H4 (cell line): ENCODE results near the gene RANBP17. TPM values are rescaled to one million over a fixed set of nuclear protein-coding genes. Genes with fewer than 3 reads are reported as not detected.
"Not testable (repeated sequence)": the region's sequence is repeated elsewhere in the genome, so short reads cannot be mapped to it uniquely, and the experiment has no call there.

Experiments
- DNase-seq: peaks from one replicate; pipeline ENCODE4 v3.0.0-alpha.2; 2015; ENCODE audit warnings: low spot score
- total RNA-seq: library from RNA; depleted of rRNA; stranded (reverse); fragments of >200 nt; shearing (Covaris generic); gene quantifications from 2 replicates; pipeline ENCODE4 v1.2.3, GENCODE V29; 2014

RANBP17 gene
- total RNA-seq, 1 experiment from 2014 or later = not detected

GRCh38 chr5:170867825-170868224 lies 6.0 kb downstream of the RANBP17 start:
- DNase-seq = no peak

GRCh38 chr5:170870390-170870789 lies 8.6 kb downstream of the RANBP17 start:
- DNase-seq = not testable (repeated sequence)

- DNase-seq = no peak
These were observed 12.2 kb downstream of the RANBP17 start for GRCh38 chr5:170874017-170874416.

- no peak for DNase-seq
These were observed 14.0 kb downstream of the RANBP17 start for GRCh38 chr5:170875811-170876210.

- DNase-seq = no peak
These were observed 18.3 kb downstream of the RANBP17 start for GRCh38 chr5:170880084-170880483.

- DNase-seq = no peak
These were observed 20.5 kb downstream of the RANBP17 start for GRCh38 chr5:170882345-170882744.

- no peak for DNase-seq
These were observed 23.4 kb downstream of the RANBP17 start for GRCh38 chr5:170885256-170885655.

- no peak for DNase-seq
These were observed 24.0 kb downstream of the RANBP17 start for GRCh38 chr5:170885809-170886208.

- no peak for DNase-seq
These were observed 24.5 kb downstream of the RANBP17 start for GRCh38 chr5:170886210-170886894.

- DNase-seq = no peak
These were observed 30.4 kb downstream of the RANBP17 start for GRCh38 chr5:170892196-170892595.

- no peak for DNase-seq
These were observed 32.8 kb downstream of the RANBP17 start for GRCh38 chr5:170894665-170895064.

- no peak for DNase-seq
These were observed 35.0 kb downstream of the RANBP17 start for GRCh38 chr5:170896779-170897178.

GRCh38 chr5:170903075-170903474 lies 41.3 kb downstream of the RANBP17 start:
- no peak for DNase-seq

GRCh38 chr5:170907758-170908157 lies 45.9 kb downstream of the RANBP17 start:
- no peak for DNase-seq

- DNase-seq = no peak
These were observed 51.8 kb downstream of the RANBP17 start for GRCh38 chr5:170913573-170913972.

GRCh38 chr5:170917113-170917512 lies 55.3 kb downstream of the RANBP17 start:
- DNase-seq = no peak

- no peak for DNase-seq
These were observed 58.4 kb downstream of the RANBP17 start for GRCh38 chr5:170920196-170920595.

- not testable (repeated sequence) for DNase-seq
These were observed 60.5 kb downstream of the RANBP17 start for GRCh38 chr5:170922331-170922730.

- no peak for DNase-seq
These were observed 62.2 kb downstream of the RANBP17 start for GRCh38 chr5:170923910-170924620.

- not testable (repeated sequence) for DNase-seq
These were observed 73.9 kb downstream of the RANBP17 start for GRCh38 chr5:170935534-170936218.

- DNase-seq = no peak
These were observed 75.3 kb downstream of the RANBP17 start for GRCh38 chr5:170937072-170937471.

GRCh38 chr5:170937914-170938313 lies 76.1 kb downstream of the RANBP17 start:
- DNase-seq = no peak

- no peak for DNase-seq
These were observed 77.4 kb downstream of the RANBP17 start for GRCh38 chr5:170939178-170939577.
